ENCODE measurements around the gene PDIA5.

The PDIA5 gene

GRCh38 chr3:123071581-123071980 lies 4.8 kb downstream of the PDIA5 start:
- DNase-seq (ENCODE audit: low read depth): no peak

DNA sequence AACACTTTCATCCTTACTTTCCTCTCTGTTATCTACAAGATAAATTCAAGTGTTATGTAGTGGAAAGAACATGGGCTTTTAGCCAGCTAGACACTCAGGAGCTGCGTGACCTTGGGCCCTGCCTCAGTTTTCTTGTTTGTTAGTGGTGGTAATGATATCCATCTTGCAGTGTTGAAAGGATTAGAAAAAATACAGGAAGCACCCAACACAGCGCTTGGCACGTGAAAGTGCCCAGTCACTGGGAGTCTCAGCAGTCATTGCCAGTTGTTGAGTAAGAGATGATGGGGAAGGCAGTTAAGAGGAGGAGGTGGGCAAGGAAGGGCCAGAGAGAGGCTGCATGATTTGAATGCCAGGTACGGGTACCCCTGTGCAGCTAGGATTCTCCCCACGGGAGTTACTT lies 5.3 kb downstream of the PDIA5 start:
- DNase-seq (ENCODE audit: low read depth): no peak

DNA sequence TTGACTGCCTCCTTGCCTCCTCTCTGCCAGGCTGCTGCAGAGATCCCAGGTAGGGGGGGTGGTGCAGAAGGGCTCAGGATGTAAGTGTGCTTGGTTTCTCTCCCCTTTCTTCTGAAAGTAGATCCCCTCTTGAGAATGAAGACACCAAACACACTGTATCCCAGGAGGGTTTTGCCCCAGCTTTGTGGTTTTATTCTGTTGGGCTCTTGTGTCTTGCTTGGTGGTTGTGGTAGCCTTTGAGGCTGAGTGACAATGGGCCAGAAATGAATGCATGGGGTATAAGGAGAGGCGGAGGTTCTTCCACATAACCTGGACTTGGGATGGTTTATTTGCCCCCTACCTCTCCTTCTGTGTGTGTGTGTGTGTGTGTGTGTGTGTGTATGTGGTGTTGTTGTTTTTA lies 5.7 kb downstream of the PDIA5 start:
- DNase-seq (ENCODE audit: low read depth): no peak

DNA sequence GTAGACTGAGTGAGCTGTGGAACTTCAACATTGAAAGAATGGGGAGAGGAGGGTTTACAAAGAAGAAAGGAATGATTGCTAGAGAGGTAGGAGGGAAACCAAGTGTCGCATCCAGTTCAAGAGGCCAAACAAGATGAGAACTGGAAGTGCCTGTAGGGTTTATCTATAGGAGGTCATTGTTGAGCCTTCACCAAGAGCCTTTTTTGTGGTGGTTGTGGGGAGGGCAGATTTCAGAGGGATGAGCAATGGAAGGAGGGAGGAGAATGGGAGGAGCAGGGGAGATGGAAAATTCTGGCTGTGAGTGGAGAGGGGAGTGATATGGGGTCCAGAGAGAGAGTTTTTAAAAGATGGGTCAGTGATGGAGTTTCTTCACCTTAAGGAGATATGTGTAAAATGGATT lies 8.5 kb downstream of the PDIA5 start:
- no peak for DNase-seq (ENCODE audit: low read depth)

DNA sequence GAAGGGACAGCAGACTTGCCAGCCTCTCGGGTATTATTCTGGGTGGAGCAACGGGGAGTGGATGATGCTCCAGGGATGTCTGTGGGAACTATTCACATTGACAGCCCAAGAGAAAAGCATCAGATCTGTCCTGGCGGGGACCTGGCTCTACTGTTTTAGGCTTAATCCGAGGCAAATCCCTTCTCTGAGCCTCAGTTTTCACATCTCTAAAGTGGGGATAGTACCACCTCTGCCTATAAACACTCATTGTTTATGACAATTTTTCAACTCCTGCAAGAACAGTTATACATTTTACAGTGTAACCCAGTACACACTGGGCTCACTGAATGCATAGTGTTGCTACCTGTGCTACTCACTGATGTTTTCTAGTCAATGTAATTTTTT lies 9.3 kb downstream of the PDIA5 start:
- no peak for DNase-seq (ENCODE audit: low read depth)

DNA sequence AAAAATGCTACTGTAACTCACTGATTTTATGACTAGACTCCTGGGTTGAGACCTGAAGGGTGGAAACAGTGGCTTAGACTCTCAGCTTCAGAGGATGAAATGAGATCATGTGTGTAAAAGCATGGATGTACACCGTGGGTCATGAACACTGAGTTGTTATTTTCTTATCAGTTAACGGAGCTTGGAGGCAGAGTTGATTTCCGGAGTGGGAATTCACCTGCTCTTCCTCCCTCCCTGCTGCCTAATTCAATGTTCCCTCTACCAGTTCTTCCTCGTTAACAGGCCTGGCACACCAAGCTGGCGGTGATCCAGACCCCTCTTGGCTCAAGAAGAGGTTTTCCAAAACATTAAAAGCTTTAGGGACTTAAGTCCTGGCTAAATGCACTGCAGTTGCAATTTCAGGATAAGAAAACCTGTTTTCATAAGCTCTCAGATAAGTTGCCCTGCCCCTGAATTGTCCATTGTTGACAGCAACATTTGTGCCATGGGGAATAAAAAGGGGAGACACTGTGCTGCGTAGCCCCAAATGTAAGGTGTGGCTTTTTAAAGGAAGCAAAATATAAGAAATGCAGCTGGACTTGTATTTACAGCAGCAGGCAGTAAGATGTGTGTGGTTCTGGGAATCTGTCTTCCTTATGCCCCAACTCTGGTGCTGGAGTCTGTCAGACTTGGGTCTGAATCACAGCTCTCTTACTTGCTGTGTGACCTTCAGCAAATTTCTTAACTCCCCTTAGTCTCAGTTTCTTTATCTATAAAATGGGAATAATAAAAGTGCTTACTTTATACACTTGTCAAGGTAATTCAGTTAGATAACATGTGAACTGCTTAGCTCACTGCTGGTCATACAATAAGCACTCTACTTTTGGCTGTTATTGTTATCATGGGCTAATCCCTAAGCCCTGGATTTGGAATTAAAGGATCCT lies 9.9 kb downstream of the PDIA5 start:
- DNase-seq (ENCODE audit: low read depth): no peak

GRCh38 chr3:123078101-123078500 lies 11.3 kb downstream of the PDIA5 start:
- no peak for DNase-seq (ENCODE audit: low read depth)

DNA sequence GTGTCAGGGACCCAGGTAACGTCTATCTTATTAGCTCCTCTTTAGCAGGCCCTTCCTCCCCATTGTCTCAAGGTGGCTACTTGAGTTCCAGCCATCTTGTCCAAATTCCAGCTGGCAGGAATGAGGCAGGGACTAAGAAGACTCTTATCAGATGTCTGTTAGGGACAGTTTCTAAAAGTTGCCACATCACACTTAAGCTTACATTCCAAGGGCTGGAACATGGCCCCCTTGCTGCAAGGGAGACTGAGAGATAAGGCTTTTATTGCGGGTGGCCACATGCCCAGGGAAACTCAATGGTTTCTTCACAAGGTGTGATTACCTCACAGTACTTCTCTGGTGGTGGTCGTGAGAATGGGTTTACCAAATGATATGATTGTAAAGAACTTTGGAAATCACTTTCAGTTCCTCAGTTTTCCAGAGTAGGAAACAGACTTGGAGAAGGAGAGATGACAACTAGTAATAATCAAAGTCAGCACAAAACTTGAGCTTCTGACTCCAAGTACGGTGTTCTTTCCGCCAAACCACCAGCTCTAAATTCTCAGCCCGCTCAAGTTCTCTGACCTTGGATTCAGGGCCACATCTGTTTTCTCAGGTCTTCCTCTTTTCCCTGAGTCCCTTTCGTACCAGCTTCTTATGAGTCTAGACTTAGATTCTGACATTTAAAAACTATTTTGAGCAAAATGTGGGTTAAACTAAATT lies 14.2 kb downstream of the PDIA5 start:
- DNase-seq (ENCODE audit: low read depth): no peak

DNA sequence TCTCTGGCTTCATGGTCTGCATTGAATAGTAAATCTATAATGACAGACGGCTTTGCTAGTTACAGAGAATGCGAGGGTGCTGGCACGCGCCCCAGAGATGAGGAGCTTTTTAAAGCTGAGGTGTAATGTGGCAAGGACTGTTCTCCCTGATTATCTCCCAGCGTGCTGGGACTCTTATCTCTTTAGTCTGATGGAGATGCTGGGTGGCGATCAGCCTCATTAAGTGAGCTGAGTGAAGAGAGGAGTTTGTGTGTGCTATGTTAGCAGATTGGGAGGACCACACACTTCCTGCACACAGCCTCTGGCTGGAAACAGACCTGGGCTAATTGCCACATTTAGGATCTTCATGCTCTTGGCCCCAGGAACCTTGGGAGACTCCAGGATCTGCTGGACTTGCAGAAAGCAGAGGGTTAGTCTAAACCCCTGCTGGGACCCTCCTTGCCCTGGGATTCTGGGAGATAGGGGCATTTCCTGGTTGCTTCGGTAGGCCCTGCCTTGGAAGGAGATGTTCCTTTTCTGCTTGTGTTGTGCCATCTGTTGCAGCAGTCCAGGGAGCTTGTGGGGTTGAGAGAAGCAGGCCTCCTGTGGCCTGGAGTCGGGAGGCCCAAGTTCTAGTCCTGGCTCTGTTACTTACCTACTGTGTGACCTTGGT lies 15.0 kb downstream of the PDIA5 start:
- DNase-seq (ENCODE audit: low read depth): no peak

DNA sequence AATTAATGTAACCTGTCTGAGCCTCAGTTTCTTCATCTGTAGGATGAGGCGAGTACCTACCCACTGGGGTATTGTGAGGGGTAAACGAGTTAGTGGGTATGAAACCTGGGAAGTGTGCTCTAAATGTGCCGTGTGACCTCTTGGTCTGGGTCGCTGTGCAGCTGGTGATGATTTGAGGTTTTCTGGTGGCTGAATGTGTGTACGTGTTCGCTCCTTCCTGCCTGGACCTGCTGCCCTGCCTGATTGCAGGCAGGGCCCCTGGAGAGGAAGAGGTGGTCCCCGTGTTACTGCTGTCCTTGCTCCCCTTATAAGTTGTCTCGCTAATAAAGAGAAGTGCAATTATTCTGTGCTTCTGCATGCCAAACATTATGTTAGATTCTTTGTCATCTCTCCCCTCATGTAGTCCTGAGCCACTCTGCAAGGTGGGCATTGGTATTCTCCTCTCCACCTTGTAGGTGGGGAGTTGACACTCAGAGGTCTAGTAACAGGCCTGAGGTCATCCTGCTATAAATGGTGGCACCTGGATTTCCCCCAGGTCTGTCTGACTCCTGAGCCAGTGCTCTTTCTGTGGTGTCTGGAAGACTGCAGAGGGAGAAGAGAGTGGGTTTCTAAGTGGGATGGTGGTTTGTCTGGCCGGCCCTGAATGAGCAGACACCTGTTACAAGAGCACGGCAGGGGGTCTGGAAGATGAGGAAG lies 15.7 kb downstream of the PDIA5 start:
- no peak for DNase-seq (ENCODE audit: low read depth)

- DNase-seq (ENCODE audit: low read depth): no peak
These were observed 16.7 kb downstream of the PDIA5 start for GRCh38 chr3:123083383-123084124.

GRCh38 chr3:123084192-123084591 lies 17.4 kb downstream of the PDIA5 start:
- no peak for DNase-seq (ENCODE audit: low read depth)

DNA sequence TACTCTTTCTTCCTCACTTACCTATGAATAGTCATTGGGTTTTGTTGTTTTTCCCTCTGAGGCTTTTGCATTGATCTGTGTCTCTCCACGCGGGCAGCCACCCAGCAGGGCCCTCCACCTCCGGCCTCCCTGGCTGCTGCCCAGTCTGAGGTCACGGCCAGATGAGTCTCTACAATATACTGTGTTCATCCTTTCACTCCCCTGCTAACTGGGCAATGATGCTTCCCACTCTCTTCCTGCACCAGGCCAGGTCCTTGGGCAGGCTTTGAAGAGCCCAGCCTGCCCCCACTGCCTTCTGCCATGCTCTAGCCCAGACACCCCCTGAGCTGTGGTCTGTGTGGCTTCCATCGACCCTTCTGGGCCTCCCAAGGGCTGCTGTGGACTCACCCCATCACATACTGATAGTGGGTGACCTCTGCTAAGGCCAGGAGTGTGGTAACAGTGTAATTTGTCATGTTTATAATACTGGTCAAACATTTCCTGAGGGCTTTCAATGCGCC lies 18.0 kb downstream of the PDIA5 start:
- no peak for DNase-seq (ENCODE audit: low read depth)

GRCh38 chr3:123085293-123085931 lies 18.6 kb downstream of the PDIA5 start:
- DNase-seq (ENCODE audit: low read depth): no peak

DNA sequence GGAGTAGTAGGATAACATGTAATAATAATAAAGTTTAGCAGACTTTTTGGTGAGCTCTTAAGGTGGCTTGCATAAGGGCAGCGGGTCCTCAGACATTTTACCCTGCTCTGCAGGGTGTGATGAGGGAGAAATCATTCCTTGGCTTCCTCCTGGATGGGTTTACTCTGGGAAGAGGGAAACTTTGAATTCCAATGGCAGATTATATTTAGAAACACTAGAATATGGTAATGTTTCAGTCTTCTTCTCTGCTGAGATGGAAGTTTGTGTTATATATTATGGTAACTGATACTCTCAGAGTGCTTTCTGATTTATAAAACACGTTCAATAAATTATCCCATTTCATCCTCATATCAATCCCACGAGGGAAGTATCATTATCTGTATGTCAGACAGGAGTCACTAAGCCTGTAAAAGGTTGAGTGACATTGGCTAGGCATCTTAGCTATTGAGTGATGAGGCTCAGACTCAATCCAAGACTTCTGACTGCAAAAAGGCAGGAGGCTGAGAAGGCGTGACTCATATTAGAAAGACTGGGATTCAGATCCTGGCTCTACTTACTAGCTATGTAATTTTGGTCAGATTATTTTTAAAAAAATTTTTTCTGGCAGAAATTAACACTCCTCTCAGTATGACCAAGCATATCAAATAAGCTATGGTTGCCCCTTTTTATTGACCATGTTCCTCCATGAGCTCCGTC lies 19.3 kb downstream of the PDIA5 start:
- DNase-seq (ENCODE audit: low read depth): no peak

- DNase-seq (ENCODE audit: low read depth): no peak
These were observed 21.6 kb downstream of the PDIA5 start for GRCh38 chr3:123088387-123088786.

DNA sequence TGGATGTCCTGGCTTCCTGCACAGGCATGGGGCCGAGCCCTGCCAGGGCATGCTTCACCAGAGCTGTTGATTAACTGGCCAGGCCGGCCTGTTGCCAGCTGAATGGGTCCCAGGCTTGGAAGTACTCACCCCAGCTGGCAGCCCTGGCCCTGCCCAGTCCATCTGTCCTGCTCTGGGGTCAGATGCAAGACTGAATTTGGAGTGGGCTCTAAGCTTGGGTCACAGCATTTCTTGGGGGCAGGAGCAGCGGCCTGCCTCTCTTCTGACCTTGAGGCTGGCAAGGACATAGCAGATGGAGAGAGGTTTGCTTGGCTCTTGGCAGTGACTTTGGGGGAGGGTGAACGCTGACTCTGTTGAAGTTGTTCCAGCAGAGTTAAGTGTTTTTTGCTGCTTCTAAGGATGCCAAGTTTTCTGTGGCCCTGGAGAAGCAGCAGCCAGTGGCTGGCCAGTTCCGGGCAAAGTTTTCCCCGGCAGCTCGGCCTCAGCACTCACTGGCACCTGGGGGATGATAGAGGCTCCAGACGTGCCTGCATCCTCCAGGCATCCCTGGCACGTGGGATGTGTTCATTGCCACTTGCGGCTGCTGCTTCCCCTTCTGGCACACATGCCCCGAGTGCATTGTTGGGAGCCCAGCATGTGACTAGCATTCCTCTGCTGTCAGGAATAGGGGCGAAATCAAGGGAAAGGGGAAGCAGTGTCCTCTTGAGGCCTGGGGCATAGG lies 22.9 kb downstream of the PDIA5 start:
- no peak for DNase-seq (ENCODE audit: low read depth)

DNA sequence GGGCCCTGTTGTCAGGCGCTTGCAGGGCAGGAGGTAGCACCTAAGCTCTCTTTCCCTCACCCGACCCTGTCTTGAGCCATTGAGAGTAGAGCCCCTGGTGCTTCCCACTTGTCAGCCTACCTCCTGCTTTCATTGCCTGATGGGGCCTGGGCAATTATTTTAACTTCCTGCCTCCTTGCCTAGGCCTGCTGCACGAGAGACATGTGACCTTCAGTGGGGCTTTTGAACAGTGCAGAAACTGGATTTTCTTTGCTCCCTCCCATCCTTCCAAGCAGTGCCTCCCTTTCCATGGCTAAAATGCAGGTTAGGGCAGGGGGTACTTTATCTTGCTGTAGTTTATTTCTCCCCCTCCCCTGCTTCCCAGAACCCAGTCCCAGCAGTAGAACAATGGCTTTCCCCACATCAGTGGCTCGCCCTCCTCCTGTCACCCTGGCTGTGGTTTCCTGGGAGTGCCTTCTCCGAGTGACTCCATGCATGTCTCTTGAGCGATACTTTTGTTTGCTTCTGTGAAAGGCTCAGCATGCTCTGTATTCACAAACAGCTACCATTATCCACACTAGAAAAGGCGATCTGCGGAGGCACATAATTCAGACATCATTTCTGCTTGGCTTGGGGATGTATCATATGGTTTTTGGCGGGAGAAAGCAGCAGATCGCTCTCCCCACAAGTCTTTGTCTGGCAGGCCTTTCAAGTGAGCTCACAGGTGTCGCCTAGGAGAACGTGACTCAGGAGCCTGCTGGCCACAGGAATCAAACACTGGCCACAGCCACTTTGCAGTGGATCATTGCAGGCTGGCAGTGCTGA lies 24.1 kb downstream of the PDIA5 start:
- DNase-seq (ENCODE audit: low read depth): no peak

DNA sequence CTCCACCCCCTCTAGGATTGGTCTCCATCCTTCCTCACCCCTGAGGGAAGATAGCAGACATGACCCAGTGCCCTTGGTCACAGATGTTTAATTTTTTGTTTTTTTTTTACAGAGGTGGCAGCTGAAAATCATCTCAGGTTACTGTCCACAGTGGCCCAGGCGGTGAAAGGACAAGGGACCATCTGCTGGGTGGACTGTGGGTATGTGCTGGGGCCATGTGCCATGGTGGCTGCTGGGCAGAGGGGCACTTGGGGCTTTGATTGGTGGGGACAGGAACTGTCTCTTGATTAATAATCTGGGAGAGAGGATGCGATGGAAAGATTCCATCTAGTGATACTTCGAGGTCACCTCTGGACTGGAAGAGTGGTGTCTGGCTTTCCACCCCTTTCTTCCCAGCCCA lies 25.4 kb downstream of the PDIA5 start:
- DNase-seq (ENCODE audit: low read depth): no peak

Data from stromal cell of bone marrow (primary cell).